Sigmoid colon (tissue), 4 donors: ENCODE results near the gene JOSD2.
"Not testable (repeated sequence)": the region's sequence is repeated elsewhere in the genome, so short reads cannot be mapped to it uniquely, and the experiment has no call there.

Source experiments
- CTCF ChIP-seq, 4 experiments: fragments of 450-650 bp in 3 of 4; fragments of 200-600 bp in 1 of 4; IDR thresholded peaks; one replicate each; pipeline ENCODE4 v1.5.1; 2016 to 2019; ENCODE audit warnings: antibody characterized with exemption in 4 of 4, mild to moderate bottlenecking in 3 of 4, moderate library complexity in 2 of 4
- EP300 ChIP-seq, 4 donors: sonication (generic); formaldehyde crosslinking; IDR thresholded peaks; one replicate each; pipeline ENCODE4 v1.6.1; 2017; ENCODE audit warnings: antibody characterized with exemption in 4 of 4
- POLR2A ChIP-seq, 2 donors: fragments of 450-650 bp; IDR thresholded peaks; one replicate each; pipeline ENCODE4 v1.6.1; 2016; ENCODE audit warnings: antibody characterized with exemption in 2 of 2, mild to moderate bottlenecking in 2 of 2, moderate library complexity in 2 of 2

- TF ChIP-seq CTCF, EP300, POLR2A (IDR thresholded peaks at IDR 0.05): not testable (repeated sequence)
Measured at GRCh38 chr19:50528052-50528451, 17.1 kb upstream of the JOSD2 start.
